Activated naive CD8-positive, alpha-beta T cell treated with anti-CD3 and anti-CD28 coated beads, Interleukin-2, amount 10 ng/mL, durations not matched to agents 7 days and 5 days (primary cell): ENCODE measurements around the gene ENO2. TPM values are rescaled to one million over a fixed set of nuclear protein-coding genes. Genes with fewer than 3 reads are reported as not detected.
A peak's percentile ranks its signal among the peaks of the same experiment; 100 is the strongest.
"Not testable (repeated sequence)": the region's sequence is repeated elsewhere in the genome, so short reads cannot be mapped to it uniquely, and the experiment has no call there.

ENCODE experiments used
- ATAC-seq: fragments of 150-1000 bp; cut with Tn5 transposase; one replicate; pipeline ENCODE4 v1.10.0; 2021; ENCODE audit warnings: low read depth, moderate library complexity
- POLR2A ChIA-PET: fragments of 350-600 bp; sonication (Branson Sonifier 250); formaldehyde crosslinking; loops from one replicate; lab custom pipeline; 2021; ENCODE audit warnings: antibody characterized with exemption; lab: Charles Lee
- DNase-seq: peaks from one replicate; pipeline ENCODE4 v3.0.0; 2021
- H3K27ac Mint-ChIP-seq: one replicate; pipeline ENCODE4 v1.8.0; 2022; ENCODE audit warnings: mild to moderate bottlenecking, mixed read lengths
- H3K27me3 Mint-ChIP-seq: one replicate; pipeline ENCODE4 v1.8.0; 2022; ENCODE audit warnings: mild to moderate bottlenecking, moderate library complexity, mixed read lengths
- H3K36me3 Mint-ChIP-seq: one replicate; pipeline ENCODE4 v1.8.0; 2021; ENCODE audit warnings: mild to moderate bottlenecking, mixed read lengths
- H3K4me1 Mint-ChIP-seq: one replicate; pipeline ENCODE4 v1.8.0; 2021; ENCODE audit warnings: mixed read lengths
- H3K4me3 Mint-ChIP-seq: one replicate; pipeline ENCODE4 v1.8.0; 2022; ENCODE audit warnings: mild to moderate bottlenecking, moderate library complexity, mixed read lengths
- H3K9me3 Mint-ChIP-seq: one replicate; pipeline ENCODE4 v1.8.0; 2021; ENCODE audit warnings: mixed read lengths
- total RNA-seq, 2 experiments: library from RNA; stranded (reverse); gene quantifications; one replicate each; pipeline ENCODE4 v1.2.3, GENCODE V29; 2021

The ENO2 gene
- 100 to 1,000 TPM; 231 to 242 TPM for total RNA-seq

DNA sequence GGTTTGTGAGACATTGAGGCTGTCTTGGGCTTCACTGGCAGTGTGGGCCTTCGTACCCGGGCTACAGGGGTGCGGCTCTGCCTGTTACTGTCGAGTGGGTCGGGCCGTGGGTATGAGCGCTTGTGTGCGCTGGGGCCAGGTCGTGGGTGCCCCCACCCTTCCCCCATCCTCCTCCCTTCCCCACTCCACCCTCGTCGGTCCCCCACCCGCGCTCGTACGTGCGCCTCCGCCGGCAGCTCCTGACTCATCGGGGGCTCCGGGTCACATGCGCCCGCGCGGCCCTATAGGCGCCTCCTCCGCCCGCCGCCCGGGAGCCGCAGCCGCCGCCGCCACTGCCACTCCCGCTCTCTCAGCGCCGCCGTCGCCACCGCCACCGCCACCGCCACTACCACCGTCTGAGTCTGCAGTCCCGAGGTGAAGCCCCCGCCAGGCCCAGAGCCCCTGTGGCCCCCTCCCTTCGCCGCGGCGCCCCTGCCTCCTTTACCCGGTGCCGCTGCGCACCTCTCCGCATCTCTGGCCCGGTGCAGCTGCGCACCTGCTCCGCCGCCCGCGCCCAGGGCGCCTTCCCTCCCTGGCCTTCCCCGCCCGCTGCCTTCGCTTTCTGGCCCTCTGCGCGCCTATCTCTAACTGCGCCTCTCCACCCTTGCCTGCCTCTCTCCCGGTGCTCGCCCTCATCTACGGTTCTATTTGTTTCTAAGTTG lies at the start of gene ENO2:
TSS of gene ENO2 (plus strand) at position 335 of the 701 bp plus-strand sequence. CDS start 1,253 bp downstream, outside the sequence.
- Mint-ChIP-seq H3K27me3 (no peaks in the 10 kb centered on the region), H3K9me3 (no peaks in the 10 kb centered on the region), H3K4me3 (peak within 1 kb of the TSS; percentile 100), H3K36me3 (peaks cover 25% of the 10 kb centered on the region), H3K4me1 (peaks cover 37% of the 10 kb centered on the region), H3K27ac (peak within 1 kb of the TSS; percentile 88)
- POLR2A ChIA-PET = interaction anchor here (0.6 to 3.9 kb wide), 15 partner anchors 9 to 194 kb away, joined by 4 to 26 read pairs (median 5); partner anchors contain the start of genes C12orf57, CDCA3, LRRC23 and RNU7-1
- DNase-seq (peak; percentile 87), ATAC-seq (peak; percentile 92)

DNA sequence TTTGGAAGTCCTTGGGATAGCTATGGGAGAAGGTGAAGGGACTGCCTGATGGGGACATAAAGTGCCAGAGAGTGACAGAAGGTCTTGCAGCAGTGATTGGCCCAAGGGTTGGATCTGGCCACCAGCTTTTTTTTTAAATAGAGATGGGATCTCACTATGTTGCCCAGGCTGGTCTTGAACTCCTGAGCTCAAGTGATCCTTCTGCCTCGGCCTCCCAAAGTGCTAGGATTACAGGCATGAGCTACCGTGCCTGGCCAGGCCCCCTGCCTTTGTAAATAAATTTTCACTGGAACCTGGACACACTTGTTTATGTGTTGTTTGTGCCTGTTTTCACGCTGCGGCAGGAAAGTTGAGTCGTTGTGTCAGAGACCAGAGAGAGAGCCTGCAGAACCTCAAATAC lies 49.1 kb upstream of the ENO2 start:
- not testable (repeated sequence) for H3K27me3 Mint-ChIP-seq, DNase-seq, H3K4me3 Mint-ChIP-seq, H3K9me3 Mint-ChIP-seq, H3K27ac Mint-ChIP-seq, ATAC-seq
- Mint-ChIP-seq H3K36me3 (peaks cover 43% of the 10 kb centered on the region), H3K4me1 (peaks cover 21% of the 10 kb centered on the region)
- POLR2A ChIA-PET = interaction anchor here (1.4 to 7.5 kb wide), 3 partner anchors 13 to 176 kb away, joined by 4 to 106 read pairs (median 4); partner anchors contain the start of genes CDCA3, USP5 and ZNF384

DNA sequence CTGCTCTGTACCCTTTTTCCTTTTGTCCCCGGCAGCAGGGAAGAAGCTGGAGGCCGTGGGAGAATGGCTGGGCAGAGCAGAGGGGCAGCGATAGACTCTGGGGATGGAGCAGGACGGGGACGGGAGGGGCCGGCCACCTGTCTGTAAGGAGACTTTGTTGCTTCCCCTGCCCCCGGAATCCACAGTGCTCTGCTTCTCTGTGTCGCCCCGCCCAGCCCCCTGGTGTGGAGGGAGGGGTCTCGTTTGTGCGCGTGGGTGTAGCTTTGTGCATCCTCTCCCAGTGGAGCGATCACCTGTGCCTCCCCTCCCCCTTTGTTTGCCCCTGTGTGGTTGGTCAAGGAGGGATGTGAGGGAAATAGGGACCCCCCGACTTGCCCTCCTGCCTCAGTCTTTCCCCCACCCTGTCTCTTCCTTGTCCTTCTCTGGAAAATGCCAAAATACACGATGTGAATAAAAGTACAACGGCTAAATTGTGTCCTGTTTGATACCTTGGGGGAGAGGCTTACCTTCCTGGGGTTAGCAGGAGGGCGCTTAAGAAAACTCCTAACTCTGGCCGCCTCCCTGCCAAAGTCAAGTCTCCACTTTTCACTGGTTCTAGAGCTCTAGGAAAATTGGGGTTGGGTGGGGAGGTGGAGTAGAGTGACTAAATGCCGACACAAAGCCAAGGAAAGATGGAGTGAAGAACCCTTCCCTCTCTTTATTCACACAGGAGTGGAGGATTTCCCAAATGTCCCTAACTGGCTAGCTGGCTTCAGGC lies 48.0 kb upstream of the ENO2 start:
- ATAC-seq = no peak
- peak overlapping the region; percentile 12 for H3K27ac Mint-ChIP-seq
- H3K4me3 Mint-ChIP-seq = peak overlapping the region; percentile 95
- H3K36me3 Mint-ChIP-seq = peaks cover 40% of the 10 kb centered on the region
- no peaks in the 10 kb centered on the region for H3K27me3 Mint-ChIP-seq
- POLR2A ChIA-PET = interaction anchor here (0.6 to 7.5 kb wide), 18 partner anchors 14 to 308 kb away, joined by 3 to 106 read pairs (median 4); partner anchors contain the start of genes C12orf57, CDCA3, COPS7A and ENO2
- no peaks in the 10 kb centered on the region for H3K9me3 Mint-ChIP-seq
- H3K4me1 Mint-ChIP-seq = peaks cover 32% of the 10 kb centered on the region
- DNase-seq = no peak

DNA sequence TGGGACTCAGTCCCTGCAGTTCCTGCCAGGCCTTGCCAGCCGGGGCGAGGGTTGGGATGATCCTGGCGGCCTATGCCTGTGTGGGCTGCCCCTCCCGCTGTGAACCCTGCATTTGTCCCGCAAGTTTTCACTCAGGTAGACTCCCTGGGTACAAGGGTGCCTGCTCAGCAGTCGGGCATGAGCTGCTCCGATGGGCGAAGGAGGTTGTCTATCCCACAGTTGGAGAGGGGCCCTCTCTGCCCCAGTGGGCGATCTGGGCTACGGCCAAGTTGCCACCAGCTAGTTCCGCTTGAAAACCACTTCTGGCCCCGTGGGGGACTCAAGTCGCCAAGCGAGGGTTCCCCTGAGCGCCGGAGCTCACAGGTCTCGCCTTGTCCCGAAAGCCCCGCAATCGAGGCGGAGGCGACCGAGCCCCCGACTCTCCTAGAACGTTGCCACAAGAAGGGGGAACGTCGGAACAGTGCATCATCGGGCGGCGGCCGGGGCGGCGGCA lies 47.4 kb upstream of the ENO2 start:
- Mint-ChIP-seq H3K27ac (peak overlapping the region; percentile 96), H3K4me3 (peak overlapping the region; percentile 95), H3K36me3 (peaks cover 39% of the 10 kb centered on the region), H3K9me3 (no peaks in the 10 kb centered on the region), H3K4me1 (peaks cover 38% of the 10 kb centered on the region), H3K27me3 (no peaks in the 10 kb centered on the region)
- ATAC-seq (no peak), DNase-seq (no peak)
- POLR2A ChIA-PET = interaction anchor here (0.6 to 7.5 kb wide), 21 partner anchors 14 to 309 kb away, joined by 3 to 106 read pairs (median 4); partner anchors contain the start of genes C12orf57, CDCA3, COPS7A and ENO2

DNA sequence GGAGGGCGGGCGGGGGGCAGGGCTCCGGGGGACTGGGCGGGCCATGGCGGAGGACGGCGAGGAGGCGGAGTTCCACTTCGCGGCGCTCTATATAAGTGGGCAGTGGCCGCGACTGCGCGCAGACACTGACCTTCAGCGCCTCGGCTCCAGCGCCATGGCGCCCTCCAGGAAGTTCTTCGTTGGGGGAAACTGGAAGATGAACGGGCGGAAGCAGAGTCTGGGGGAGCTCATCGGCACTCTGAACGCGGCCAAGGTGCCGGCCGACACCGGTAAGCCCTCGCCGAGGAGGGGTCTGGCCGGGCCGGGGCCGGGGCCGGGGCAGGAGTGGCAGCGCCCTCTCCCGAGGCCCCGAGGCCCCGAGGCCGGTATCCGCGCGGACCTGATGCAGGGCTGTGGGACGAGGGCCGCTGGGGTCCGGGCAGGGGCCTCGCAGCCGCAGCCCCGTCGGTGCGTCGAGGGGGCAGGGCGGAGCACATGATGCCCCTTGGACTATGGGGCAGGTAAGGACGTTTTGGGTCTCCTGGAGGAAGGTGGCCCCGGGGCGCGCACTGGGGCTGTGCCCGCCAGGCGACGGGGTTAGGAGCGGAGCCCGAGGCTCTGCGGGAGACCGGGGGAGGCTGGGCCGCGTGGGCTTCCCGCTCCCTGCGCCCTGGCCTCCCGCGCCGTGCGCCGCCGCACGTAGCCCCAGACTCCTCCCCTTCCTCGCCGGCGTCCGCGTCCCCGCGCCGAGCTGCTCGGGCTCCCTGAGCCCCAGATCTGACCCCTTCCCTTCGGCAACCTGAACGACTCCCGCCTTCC lies 46.8 kb upstream of the ENO2 start, which contains the start of gene TPI1:
TSS of gene TPI1 (plus strand) at position 119 of the 798 bp plus-strand sequence. CDS start at position 155, 36 bp downstream.
- H3K36me3 Mint-ChIP-seq = peaks cover 38% of the 10 kb centered on the region
- H3K4me1 Mint-ChIP-seq = peaks cover 39% of the 10 kb centered on the region
- no peaks in the 10 kb centered on the region for H3K27me3 Mint-ChIP-seq
- H3K27ac Mint-ChIP-seq = peak within 1 kb of the TSS; percentile 96
- ATAC-seq = peak; percentile 65
- POLR2A ChIA-PET = interaction anchor here (0.7 to 7.5 kb wide), 25 partner anchors 14 to 241 kb away, joined by 3 to 106 read pairs (median 4); partner anchors contain the start of genes C12orf57, CDCA3, COPS7A and ENO2
- DNase-seq = peak; percentile 85
- peak within 1 kb of the TSS; percentile 95 for H3K4me3 Mint-ChIP-seq
- no peaks in the 10 kb centered on the region for H3K9me3 Mint-ChIP-seq

DNA sequence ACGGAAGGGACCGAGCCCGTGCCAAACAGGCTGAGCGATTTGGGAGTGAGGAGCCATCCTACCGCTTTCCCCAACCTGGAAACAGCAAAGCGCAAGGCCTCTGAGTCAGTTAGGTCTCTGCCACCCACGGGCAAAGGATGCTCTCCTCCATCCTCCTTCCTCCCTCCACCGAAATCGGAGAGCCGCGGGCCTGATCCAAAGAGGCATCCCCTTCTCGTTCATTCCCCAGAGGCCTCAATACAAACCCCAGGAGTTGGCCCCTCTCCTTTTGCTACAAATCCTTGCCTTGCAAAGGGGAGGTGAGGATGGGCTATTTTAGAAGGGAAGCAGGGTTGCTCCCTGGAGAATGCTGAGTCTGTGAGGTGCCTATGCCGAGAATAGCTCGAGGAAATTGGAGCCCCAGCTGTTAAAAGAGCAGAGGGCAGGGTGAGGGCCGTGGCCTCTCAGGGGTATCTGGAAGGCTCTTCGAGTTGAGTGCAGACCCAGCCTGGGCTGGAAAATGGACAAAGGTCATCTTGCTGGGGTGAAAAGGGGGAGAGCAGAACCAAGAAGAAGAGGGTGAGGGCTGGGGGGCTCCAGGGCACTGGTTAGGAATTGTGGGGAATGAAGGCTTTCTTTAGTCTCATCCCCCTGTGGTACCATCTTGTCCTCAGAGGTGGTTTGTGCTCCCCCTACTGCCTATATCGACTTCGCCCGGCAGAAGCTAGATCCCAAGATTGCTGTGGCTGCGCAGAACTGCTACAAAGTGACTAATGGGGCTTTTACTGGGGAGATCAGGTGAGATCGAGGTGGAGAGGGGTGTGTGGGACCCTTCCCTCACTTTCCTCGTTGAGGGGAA lies 46.0 kb upstream of the ENO2 start:
- peak; percentile 0 for ATAC-seq
- peaks cover 36% of the 10 kb centered on the region for H3K36me3 Mint-ChIP-seq
- peaks cover 39% of the 10 kb centered on the region for H3K4me1 Mint-ChIP-seq

DNA sequence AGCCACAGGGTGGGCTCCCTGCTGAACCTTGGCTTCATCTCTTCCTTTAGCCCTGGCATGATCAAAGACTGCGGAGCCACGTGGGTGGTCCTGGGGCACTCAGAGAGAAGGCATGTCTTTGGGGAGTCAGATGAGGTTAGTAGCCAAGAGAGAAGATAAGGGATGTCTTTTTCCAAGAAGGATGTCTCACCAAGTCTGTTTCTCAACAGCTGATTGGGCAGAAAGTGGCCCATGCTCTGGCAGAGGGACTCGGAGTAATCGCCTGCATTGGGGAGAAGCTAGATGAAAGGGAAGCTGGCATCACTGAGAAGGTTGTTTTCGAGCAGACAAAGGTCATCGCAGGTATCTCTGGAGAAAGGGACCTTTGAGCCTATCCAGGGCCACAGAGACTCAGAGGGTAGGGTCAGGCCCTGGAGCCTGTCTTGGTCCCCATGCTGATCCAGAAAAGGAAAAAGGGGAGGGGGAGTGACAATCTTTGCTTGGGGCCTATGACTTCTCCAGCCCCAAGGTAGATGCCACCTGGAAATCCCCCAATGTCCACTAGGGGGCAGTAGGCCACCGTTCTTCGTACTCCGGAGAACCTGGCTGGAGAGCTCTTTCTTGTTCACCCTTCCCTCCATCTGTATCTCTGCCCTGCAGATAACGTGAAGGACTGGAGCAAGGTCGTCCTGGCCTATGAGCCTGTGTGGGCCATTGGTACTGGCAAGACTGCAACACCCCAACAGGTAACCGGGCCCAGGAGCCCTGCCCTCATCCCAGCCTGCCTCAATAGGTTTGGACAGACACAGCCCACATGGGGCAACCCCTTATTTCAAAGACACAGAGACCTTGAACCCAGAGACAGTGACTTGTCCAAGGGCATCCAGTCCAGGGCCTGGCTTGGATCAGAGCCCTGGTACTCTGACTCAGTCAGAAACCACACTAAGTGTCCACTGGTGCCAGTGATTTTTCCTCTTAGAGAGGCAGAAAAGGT lies 45.0 kb upstream of the ENO2 start:
- peaks cover 36% of the 10 kb centered on the region for H3K36me3 Mint-ChIP-seq
- H3K27ac Mint-ChIP-seq = peak overlapping the region; percentile 78
- DNase-seq (peak; percentile 83), ATAC-seq (no peak)
- POLR2A ChIA-PET = interaction anchor here (0.5 to 7.5 kb wide), 18 partner anchors 10 to 239 kb away, joined by 3 to 106 read pairs (median 5); partner anchors contain the start of genes C12orf57, CDCA3, COPS7A and ENO2
- H3K4me1 Mint-ChIP-seq = peaks cover 42% of the 10 kb centered on the region
- peak overlapping the region; percentile 95 for H3K4me3 Mint-ChIP-seq
- no peaks in the 10 kb centered on the region for H3K9me3 Mint-ChIP-seq
- H3K27me3 Mint-ChIP-seq = no peaks in the 10 kb centered on the region

More for the DNA sequence above, 46.0 kb upstream of the ENO2 start:
- POLR2A ChIA-PET = interaction anchor here (0.7 to 7.5 kb wide), 19 partner anchors 16 to 240 kb away, joined by 3 to 106 read pairs (median 6); partner anchors contain the start of genes C12orf57, CDCA3, COPS7A and ENO2
- H3K27me3 Mint-ChIP-seq = no peaks in the 10 kb centered on the region
- peak overlapping the region; percentile 78 for H3K27ac Mint-ChIP-seq
- H3K4me3 Mint-ChIP-seq = peak overlapping the region; percentile 95
- DNase-seq = no peak
- no peaks in the 10 kb centered on the region for H3K9me3 Mint-ChIP-seq

DNA sequence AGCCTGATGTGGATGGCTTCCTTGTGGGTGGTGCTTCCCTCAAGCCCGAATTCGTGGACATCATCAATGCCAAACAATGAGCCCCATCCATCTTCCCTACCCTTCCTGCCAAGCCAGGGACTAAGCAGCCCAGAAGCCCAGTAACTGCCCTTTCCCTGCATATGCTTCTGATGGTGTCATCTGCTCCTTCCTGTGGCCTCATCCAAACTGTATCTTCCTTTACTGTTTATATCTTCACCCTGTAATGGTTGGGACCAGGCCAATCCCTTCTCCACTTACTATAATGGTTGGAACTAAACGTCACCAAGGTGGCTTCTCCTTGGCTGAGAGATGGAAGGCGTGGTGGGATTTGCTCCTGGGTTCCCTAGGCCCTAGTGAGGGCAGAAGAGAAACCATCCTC lies 44.1 kb upstream of the ENO2 start:
- not testable (repeated sequence) for DNase-seq, H3K27me3 Mint-ChIP-seq, H3K9me3 Mint-ChIP-seq, ATAC-seq
- H3K27ac Mint-ChIP-seq = peak overlapping the region; percentile 63
- H3K36me3 Mint-ChIP-seq = peaks cover 31% of the 10 kb centered on the region
- H3K4me3 Mint-ChIP-seq = peak overlapping the region; percentile 94
- peaks cover 44% of the 10 kb centered on the region for H3K4me1 Mint-ChIP-seq
- POLR2A ChIA-PET = interaction anchor here (0.7 to 4.6 kb wide), 4 partner anchors 12 to 148 kb away, joined by 3 to 27 read pairs (median 8); partner anchors contain the start of gene LPCAT3

DNA sequence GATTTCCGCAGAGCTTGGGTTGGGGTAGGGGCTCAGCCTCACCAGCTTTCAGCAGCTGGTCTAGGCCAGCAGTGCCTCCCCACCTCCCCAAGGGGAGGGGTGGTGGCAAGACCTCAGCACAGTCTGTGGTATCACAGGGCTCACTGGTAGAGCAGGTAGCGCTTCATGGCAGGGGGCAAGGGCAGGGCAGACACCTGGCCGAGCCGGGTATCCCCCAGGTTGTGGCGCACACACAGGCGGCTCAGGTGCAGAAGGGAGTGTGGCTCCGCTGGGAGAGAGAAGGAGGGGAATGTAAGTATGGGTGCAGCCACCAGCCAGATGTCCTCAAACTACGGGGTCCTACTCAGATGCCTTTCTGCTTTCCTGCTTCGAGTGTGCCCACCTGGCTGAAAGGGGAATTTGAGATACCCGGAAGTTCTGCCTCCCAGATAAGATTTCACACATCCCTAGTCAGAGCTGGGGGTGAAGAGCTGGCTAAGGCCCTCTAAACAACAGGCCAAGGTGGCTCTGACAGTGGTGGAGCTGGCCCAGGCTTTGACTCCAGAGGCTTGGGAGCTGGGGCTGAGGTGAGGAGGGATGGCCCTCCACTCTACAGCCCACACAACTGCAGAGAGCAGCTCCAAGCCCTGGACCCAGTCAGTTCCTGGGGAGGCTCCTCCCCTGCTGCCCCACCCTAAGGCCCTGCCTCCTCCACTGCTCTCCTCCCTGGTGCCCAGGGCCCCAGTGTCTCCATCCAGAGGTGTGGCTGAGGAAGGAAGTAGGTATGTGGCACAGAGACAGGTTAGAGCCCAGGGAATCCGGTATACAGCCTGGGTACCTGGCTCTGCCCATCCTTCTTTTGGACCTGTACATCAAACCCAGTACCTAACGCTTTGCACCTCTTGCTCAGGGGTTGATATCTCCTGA lies 43.1 kb upstream of the ENO2 start:
- peaks cover 35% of the 10 kb centered on the region for H3K36me3 Mint-ChIP-seq

More for the DNA sequence above, 43.1 kb upstream of the ENO2 start:
- ATAC-seq (peak; percentile 16), DNase-seq (peak; percentile 56)
- POLR2A ChIA-PET = interaction anchor here (0.6 to 4.7 kb wide), 11 partner anchors 11 to 237 kb away, joined by 3 to 78 read pairs (median 17); partner anchors contain the start of genes C12orf57, CDCA3, ENO2 and LPCAT3
- H3K27me3 Mint-ChIP-seq = no peaks in the 10 kb centered on the region
- peak overlapping the region; percentile 93 for H3K27ac Mint-ChIP-seq
- H3K9me3 Mint-ChIP-seq = no peaks in the 10 kb centered on the region
- H3K4me3 Mint-ChIP-seq = peak overlapping the region; percentile 94
- H3K4me1 Mint-ChIP-seq = peaks cover 48% of the 10 kb centered on the region
